ENCODE results near the gene CLIP4.
"Not testable (repeated sequence)": the region's sequence is repeated elsewhere in the genome, so short reads cannot be mapped to it uniquely, and the experiment has no call there.

The CLIP4 gene

GRCh38 chr2:29105375-29105774, 9.8 kb upstream of the CLIP4 start:
- no peak for DNase-seq

DNA sequence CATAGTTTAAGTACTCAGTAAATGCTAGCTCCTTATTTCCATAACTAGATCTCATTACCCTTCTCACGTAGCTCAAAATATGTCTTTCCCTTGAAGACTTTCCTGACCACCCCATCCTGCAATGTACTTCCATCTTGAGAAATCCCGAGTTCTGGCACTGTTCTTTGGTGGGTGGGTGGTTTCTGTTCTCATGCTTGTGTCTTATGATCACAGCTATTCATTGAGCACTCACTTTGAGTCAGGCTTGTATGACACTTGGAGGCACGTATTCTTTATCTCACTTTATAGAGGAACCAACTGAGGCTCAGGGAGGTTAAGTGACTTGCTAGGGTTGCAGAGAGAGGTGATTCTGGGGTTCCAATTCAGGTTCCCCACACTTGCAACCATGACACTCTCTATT, 9.0 kb upstream of the CLIP4 start:
- DNase-seq: no peak

DNA sequence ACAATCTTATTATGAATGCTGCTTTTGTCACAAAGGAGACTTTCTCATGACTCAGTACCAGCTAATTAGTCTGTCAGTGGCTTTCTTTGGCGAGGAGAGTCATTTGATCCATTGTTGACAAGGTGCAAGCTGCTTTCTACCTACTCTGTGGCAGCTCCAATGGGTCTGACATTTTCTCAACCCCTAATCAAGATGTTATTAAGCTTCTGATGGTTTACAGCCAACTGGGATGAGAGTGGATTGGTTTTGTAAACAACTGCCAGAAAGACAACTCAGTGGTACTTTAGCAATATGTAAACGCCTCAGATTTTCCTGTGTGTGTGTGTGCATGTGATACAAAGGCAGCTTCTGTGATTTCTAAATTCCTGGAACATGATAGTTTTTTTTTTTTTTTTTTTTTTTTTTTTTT, 8.2 kb upstream of the CLIP4 start:
- DNase-seq: no peak

DNA sequence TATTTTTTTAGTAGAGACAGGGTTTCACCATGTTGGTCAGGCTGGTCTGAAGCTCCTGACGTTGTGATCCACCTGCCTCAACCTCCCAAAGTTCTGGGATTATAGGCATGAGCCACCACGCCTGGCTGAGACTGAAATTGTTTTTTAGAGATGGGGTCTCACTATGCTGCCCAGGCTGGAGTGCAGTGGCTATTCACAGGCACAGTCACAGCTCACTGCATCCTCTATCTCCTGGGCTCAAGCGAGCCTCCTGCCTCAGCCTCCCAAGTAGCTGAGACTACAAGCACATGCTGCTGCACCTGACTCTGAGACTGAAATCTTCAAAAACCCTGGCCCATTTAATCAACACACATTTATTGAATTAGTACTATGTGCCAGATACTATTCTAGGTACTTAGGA, 7.7 kb upstream of the CLIP4 start:
- DNase-seq: not testable (repeated sequence)

GRCh38 chr2:29108225-29108624, 7.0 kb upstream of the CLIP4 start:
- DNase-seq: no peak

GRCh38 chr2:29109246-29109645, 6.0 kb upstream of the CLIP4 start:
- DNase-seq: no peak

DNA sequence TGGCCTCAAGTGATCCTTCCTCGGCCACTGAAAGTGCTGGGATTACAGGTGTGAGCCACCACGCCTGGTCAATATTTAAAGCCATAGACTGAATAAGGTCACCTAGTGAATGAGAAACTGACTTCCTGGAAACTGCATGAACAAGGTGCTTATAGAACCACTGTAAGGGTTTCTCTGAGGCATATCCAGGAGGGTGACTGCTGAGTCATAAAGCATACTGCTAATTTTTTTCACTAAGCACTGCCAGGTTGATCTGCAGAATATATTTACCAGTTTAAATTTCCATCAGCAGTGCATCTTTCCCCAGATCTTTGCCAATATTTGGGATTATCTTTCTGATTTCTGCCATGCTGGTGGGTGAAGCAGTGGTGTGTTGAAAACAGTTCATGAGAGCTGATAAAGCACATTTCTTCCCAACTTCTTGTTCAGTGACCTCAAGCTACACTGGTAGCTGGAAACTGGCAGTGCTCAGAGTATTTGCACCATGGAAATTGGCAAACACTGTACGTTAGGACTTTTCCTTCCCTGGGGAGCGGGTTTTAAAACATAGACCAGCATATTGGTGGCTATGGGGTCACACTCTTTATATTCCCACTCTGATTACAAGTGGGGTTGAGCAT, 4.2 kb upstream of the CLIP4 start:
- DNase-seq: no peak

- no peak for DNase-seq
Measured at GRCh38 chr2:29112379-29112778, 2.8 kb upstream of the CLIP4 start.

DNA sequence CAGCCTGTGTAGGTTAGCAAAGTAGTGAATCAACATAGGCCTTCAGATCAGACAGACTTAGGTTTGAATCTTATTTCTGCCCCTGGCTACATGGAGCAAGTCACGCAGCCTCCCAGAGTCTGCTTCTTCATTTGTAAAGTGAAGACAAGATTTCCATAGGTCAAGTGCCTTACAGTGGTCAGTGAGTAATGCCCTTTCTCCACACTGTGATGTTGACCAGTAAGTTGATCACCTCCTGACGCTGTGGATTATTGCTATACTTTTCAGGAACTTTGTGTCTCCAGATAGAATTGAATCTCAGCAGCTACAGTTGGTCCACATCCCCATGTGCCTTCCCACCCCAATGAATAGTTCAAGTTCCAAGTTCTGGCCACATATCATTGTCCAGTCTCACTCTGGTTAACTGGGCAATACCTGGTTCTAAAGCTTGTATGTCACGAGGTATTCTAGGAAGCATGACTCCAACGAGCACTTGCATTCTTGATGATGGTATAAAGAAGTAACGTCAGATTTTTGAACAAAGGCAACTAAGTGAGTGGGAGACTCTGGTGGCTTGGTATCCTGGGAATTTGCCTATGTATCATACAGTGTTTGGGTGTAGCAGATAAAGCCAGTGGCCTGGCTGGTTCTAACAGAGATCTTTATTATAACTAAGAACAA, 2.1 kb upstream of the CLIP4 start:
- DNase-seq: no peak

DNA sequence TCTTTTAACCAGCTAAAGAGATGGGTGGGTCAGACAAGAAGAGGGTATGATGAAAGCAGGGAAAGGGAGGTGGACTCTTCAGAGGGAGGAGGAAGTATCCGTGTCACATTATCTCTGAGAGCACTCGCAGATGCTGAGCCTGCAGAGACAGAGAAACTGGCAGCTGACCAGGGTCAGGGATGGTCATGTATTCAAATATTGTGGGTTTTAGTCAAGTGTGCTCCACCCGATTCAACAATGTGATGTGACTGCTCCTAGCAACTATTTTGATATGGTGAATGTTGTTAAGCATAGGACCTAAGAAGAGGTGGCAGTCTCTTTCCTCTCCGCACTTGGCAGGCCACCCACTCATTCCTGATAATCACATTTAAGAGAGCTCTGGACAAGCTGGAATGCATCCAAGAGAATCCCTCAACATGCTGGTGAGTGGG, 1.3 kb upstream of the CLIP4 start:
- peak; percentile 27 to 35 for DNase-seq

DNA sequence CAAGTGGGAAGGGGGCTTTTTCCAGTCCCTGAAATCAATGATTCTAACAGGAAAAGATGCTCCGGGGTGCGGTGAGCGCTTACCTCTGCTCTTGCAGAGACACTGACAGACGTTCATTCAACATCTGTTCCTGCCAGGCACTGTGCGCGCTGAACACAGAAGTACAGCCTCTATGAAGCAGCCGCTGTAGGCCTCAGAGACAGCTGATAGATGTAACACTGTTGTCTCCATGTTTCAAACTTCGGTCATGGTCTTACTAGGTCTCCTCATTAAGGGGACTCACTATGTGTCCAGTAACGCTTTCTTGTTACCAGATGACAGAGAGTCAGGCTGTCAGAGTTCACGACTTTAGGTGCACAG, 649 bp upstream of the CLIP4 start:
- no peak for DNase-seq

- DNase-seq: peak; percentile 24 to 58
Measured at GRCh38 chr2:29115797-29116781, 874 bp downstream of the CLIP4 start.

- DNase-seq: no peak
Measured at GRCh38 chr2:29117636-29118303, 2.6 kb downstream of the CLIP4 start.

- no peak for DNase-seq
Measured at GRCh38 chr2:29119211-29119610, 4.0 kb downstream of the CLIP4 start.

DNA sequence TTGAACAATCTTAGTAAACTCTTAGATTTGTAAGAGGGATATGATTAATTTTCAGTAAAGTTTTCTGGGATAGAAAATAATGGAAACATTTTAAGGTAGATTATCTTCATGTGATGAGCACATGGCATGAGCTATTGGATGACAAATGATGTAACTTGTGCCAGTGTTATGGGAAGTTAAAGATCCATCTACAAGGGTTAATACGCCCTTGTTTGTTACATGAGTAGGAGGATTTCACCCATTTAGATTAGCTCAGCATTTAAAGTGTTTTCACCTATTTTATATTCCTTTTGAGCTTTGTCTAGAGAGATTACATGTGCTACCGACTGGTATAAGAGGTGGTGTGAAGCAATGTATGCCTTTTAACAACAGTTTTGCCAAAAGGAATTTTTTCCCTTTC, 5.6 kb downstream of the CLIP4 start:
- DNase-seq: no peak

- no peak for DNase-seq
Measured at GRCh38 chr2:29123617-29124349, 8.6 kb downstream of the CLIP4 start.

DNA sequence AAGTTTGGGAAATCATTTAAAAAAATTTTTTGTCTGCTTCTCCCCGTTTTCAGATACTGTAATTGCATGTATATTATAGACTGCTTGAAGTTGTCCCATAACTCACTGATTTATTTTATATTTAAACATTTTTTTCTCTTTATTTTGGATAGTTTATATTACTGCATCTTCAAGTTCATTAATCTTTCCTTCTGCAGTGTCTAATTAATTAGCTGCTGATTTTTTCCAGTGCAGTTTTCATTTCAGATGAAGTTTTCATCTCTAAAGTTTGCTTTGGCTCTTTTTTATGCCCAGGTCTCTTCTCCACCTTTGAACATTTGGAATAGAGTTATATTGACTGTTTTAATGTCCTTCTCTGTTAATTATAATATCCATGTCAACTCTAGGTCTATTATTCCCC, 9.3 kb downstream of the CLIP4 start:
- DNase-seq: no peak

DNA sequence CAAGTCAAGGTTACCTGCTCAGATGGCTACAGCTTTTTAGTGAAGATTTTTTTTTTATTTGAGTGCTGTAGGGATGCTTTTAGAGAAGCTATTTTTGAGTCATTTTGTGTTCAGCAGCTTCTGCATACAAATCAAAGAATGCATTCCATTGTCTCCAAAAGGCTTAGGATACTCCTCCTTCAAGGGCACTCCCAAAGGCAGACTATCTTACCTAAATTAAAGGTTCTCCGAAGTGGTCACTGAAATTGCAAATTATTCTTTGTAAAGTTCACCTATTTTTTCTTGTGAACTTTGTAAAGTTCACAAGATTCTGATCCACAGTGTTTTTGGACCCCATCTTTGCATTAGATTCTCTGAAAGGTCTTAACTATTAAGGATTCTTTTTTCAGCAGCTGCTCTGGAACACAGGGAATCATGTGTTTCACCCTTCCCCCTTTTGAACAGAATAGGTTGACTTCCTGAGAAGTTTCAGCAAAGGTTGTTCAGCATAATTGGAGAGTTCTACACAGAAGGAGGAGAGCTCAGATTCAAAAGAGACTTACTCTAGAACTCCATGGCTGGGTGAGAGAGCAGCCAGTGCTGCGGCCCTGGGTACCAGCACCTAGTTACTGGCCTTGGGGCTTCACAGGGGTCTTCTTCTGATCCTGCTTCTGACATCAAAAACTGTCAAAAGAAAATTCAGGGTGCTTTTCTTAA, 14.5 kb downstream of the CLIP4 start:
- no peak for DNase-seq

DNA sequence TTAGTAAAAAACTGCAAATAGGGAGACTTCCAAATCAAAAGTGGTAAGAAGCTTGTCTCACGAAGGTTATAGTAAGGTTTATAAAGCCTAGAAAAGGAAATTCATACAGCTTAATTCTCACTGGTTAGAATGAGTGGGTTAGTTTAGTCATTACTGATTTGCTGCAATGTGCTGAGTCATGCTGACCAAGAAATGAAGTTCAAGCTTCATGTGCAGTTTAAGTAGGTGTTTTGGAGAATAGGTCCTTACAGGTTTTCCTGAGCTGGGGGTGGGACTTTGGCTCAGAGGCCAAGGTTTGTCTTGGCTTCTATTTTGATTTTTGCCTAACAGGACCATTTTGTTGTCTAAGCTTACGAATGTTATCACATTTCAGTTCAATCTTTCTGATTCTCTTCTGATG, 15.1 kb downstream of the CLIP4 start:
- DNase-seq: no peak

GRCh38 chr2:29134933-29135332, 19.7 kb downstream of the CLIP4 start:
- DNase-seq: no peak

- no peak for DNase-seq
Measured at GRCh38 chr2:29139152-29139551, 23.9 kb downstream of the CLIP4 start.

GRCh38 chr2:29139731-29140130, 24.5 kb downstream of the CLIP4 start:
- no peak for DNase-seq

Measured in bone marrow (tissue), 2 donors.